HG03439 (cell line): ENCODE data around the gene STK17A.

ENCODE experiments used
- ATAC-seq: cut with Tn5 transposase; IDR thresholded peaks from one replicate; pipeline ENCODE4 v1.9.1; 2021; ENCODE audit warnings: mild to moderate bottlenecking, moderate library complexity; ENCODE audit not compliant: unreplicated experiment

The STK17A gene

GRCh38 chr7:43630482-43630881, 47.6 kb downstream of the STK17A start:
- ATAC-seq = no peak

DNA sequence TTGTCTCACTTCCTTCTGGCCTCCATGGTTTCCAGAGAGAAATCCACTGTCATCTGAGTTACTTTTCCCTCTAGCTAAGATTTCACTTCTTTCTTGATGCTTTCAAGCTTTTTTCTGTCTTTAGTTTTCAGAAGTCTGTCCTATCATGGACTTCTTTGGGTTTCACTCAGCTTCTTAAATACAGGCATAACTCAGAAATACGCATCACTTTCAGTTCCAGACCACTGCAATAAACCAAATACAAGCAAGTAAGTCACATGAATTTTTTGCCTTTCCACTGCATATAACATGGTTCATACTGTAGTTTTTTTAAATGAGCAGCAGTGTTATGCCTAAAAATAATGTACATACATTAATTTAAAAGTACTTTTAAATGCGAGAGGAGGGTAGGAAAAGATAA, 48.7 kb downstream of the STK17A start:
- no peak for ATAC-seq

DNA sequence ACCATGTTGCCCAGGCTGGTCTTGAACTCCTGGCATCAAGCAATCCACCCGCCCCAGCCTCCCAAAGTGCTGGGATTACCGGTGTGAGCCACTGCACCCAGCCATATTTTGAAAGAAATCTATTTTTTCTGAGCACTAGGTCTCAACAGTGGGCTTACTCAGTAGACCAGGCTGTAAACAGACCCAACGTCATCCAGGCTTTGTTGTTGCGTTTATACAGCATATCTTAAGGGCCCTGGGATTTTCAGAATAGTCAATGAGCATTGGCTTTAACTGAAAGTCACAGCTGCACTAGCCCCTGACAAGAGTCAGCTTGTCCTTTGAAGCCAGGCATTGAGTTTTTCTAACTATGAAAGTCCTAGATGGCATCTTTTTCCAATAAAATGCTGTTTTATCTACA, 49.8 kb downstream of the STK17A start:
- ATAC-seq = no peak

DNA sequence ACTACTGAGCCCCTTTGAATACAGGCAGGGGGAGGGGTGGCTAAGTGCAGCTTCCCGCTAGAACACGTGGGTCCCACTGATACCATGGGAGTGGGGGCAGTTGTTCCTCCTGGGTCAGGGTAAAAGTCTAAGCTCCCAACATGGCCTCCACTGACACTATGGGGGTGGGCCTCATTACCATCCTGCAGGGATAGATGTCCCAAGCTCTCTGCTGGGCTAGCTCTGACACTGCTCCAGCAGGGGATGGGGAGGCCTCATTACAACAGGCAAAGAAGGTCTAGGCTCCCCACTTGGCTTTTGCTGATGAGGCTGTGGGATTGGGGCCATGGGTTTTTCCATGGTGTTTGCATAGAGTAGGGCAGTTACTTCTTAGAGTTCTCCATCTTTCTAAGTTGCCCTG, 51.5 kb downstream of the STK17A start:
- ATAC-seq = no peak

- ATAC-seq = no peak
These were observed 53.2 kb downstream of the STK17A start for GRCh38 chr7:43636093-43636492.

DNA sequence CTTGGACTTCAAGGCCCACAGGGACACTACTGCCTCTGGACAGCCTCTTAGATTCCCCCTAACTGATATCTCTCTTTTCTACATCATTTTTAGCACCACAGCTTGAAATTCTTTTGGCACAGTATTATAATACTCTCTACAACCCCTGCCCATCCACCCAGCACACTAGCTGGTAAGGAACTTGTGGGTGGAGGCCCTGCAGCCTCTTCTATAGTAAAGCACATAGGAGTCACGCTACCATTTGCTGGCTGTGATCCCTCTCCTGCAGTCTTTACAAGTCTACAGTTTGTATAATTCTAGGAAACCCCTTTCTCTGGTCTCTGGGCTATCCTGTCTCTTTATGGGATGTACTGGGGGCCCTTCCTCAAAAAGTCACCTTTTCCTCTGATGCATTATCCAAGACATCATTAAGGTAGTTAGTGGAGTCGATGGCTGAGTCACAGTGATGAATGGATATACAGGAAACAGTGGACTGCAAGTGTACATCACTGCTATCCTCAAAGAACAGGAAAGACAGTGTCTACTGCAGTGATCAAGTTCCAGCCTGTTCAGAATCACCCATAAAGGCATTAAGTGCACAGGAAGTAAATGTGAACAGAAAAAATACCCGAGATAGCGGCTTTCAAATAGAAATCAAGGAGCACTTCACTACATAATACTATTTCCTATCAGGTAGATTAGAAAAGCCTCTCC, 54.4 kb downstream of the STK17A start:
- no peak for ATAC-seq

DNA sequence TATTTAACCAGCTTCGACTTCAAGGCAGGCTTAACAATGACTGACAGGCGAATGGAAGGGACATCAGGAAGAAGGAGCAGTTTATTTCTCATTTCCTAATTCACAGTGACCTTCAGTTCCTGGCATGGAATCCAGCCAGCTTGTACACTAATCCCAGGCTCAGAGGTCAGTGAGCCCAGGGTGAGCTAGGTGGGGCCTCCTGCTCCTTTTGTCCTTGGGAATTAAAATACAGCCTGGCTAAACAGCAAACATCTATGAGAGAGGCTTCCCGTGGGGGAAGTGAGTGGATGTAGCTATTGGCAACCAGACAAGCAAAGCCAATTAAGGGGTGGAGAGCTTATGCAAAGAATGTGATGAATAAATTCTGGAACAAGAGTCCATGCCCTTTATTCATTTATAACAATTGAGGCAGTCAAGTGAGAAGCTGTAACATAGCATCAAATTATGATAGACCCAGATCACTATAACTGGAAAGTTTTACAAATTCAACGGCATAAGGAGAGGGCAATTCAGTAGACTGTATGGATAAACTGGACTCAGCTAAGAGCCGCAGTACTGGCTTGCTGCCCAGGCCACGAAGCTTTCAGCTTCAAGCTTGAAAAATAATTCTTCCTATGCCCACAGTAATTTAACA, 57.1 kb downstream of the STK17A start:
- no peak for ATAC-seq

DNA sequence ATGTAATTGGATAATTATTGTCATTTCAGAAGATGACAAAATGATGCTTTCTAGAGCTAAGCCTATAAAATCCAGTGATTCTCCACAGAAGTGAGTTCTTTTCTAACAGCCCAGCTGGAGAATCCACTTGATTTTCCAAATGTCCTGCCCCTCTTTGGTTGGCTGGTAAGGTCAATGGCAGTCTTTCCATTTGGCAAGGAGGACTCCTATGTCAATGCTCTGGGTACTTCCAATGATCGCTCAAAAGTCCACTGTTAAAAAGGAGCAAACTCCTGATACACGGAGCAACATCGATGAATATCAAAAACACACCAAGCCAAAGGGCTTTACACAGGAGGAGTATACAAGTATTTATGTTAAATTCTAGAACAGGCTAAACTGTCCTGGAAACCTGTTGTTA, 57.8 kb downstream of the STK17A start:
- ATAC-seq = no peak

- no peak for ATAC-seq
These were observed 60.2 kb downstream of the STK17A start for GRCh38 chr7:43642897-43643630.

DNA sequence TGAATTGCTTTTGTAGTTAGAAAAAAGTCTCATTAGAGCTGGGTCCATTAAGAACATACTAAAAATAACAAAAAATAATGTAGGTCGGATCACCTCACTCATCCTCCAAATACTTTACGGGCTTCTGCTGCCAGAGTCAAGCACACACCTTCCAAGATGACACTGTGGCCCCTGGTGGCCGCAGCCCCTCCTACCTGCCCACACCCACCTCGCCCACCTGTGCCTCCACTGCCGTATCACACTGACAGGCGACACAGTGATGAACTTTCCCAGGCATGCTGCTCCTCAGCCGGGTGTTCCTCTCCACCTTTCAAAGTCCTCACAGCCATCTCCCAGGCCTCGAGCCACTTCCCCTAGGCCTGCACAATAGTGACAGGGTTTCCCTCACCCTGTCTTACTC, 60.9 kb downstream of the STK17A start:
- no peak for ATAC-seq

DNA sequence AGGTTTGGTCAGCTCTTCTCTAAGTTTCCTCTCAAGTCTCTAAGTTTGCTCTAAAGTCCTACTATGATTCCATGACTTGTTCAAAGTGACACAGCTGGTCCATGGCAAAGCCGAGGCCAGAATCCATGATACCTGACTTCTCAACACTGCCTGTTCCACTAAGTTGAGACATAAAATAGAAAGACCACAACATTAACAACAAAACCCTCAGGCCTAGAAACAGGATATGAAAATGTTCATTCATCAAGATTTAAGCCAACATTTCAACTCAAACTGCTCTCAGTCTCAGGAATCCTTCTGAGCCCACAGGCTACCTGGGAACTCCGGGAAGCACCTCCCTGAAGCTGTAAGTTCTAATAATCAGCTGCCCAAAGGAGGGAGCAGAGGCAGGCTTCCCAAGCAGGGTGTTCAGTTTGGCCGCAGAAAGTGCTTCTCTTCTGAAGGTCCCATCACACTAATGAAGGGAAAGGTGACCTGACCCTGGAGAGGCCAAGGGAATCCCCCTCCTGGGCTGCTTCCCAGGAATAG, 62.9 kb downstream of the STK17A start:
- no peak for ATAC-seq

- ATAC-seq = no peak
These were observed 63.9 kb downstream of the STK17A start for GRCh38 chr7:43646603-43647338.

DNA sequence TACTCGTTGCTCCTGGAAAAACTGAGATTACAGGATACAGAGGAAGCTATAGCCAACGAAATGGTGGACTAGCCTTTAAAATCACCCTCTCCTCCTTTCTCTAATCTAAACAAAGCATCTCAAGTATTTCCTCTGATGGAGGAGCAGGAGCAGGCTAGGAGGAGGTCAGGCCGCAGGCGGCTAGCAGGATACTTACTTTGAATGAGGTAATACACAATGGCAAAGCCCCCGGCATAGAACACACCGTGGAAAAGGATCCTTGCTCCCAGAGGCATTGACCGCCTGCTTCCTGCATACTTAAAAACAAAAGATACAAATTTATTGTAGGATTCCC, 64.4 kb downstream of the STK17A start:
- no peak for ATAC-seq

- ATAC-seq = no peak
These were observed 65.0 kb downstream of the STK17A start for GRCh38 chr7:43647673-43648472.

DNA sequence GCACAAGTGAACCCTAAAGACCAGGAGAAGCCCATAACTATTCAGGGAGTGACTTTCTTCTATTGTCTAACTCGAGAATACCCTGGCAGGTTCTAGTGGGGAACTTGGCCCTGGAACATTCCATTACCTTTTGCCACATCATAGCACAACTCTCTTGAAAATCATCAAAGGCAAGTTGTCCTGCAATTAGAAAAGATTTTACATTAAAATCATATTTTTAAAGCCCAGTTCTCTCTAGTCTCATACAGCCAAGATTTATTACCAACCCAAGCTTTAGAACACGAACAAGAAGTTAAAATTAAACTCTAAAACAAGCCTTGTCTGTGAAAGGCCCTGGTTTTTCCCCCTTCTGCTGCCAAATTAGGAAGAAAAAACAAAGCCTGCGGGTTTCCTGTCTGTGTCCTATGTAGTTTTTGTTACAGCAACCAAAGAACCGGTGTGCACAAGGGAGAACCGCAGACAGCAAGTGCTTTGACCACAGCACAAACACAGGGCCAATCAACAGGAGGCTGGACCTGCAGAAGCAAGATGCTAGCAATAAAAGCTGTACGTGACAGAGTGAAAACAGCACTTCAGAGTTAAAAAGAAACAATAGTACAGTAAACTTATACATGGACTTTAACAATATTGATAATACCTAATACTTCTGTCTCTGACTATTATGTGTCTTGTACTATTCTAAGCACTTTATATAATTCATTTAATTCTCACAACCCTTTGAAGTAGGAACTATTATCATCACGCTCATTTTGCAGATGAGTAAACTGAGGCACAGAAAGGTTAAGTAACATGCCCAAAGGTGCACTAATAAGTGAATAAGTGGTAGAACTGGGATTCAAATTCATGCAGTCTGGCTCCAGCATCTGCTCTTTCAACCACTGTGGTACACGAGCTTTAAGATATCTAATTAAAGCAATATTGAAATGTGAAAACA, 65.8 kb downstream of the STK17A start:
- peak; percentile 57 for ATAC-seq

DNA sequence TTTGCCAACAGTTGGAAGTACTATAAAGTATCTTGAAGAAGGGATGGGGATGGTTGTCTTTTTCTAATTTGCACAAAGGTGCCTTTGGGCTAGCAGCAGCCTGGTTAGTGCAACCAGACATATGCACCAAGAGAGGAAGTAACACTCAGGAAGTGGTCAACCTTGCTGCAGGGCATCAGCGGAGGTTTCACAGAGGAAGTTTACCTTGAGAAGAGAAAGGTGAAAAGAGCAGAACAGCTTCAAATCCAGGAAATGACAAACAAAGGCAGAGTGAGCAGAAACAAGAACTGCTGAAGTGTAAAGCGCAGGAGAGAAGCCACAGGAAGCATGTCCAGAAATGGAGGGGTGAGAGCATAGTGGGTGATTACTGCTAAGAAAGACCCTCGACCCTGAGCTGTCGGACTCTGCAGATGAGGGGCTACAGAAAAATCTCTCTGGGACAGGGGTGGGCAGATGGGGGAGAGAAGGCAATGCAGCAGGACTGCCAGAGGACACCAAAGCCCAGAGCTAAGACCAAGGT, 66.9 kb downstream of the STK17A start:
- ATAC-seq = peak; percentile 54

DNA sequence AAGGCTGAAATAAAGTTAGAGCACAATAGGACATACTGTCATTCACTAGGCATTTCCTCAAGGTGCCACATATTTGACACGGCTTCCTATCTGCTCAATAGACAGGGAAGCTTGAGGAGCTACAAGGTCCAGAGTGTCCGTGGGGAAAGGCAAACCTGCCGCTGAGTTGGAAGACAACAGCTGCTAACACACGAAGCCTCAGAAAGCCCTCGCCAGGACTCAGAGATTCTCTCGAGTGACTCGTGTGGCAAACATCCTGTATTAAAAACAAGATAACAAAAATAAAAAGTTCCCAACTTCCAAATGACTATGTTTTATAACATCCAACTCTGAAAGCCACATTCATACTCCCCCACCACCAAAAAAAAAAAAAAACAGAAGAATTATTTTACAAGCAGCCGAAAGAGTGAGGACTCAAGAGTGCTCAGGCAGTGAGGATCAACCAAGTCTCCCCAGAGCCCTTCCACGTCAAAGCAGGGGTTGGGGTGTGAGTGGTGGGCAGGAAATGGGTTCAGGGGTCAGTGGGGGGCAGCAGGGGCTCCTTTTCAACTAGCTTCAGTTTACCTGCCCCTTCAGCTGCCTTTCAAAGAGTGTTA, 67.6 kb downstream of the STK17A start:
- ATAC-seq = no peak

- ATAC-seq = no peak
These were observed 69.5 kb downstream of the STK17A start for GRCh38 chr7:43652364-43652763.

DNA sequence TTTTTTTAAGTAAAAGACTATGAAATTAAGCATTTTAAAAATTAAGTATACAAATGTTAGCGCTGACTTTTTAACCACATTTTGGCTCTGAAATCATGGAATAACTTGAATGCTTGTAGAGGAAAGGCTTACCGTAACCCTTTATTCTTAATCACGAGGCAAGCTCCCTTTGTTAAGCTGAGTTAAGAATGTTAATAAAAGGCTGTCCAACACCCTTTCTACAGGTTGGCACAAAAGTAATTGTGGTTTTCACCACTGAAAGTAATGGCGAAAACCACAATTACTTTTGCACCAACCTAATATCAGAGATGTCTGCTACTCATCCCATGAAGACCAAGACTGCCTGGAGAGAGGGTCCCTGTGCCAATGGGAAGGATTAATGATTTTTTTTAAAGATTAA, 70.6 kb downstream of the STK17A start:
- no peak for ATAC-seq
